Lower leg skin (tissue), 3 donors: ENCODE data around the gene METAP1D.
"Not testable (repeated sequence)": the region's sequence is repeated elsewhere in the genome, so short reads cannot be mapped to it uniquely, and the experiment has no call there.

Source experiments
- POLR2A ChIP-seq, 2 donors: fragments of 450-650 bp; IDR thresholded peaks; one replicate each; pipeline ENCODE4 v1.6.1; 2016 to 2017; ENCODE audit warnings: antibody characterized with exemption in 2 of 2, mild to moderate bottlenecking in 1 of 2, moderate library complexity in 1 of 2
- TF ChIP-seq, protein P1 (sequence below), 3 donors: fragments of 450-650 bp; IDR thresholded peaks; one replicate each; pipeline ENCODE4 v1.5.1; 2016; ENCODE audit warnings: antibody characterized with exemption in 3 of 3, mild to moderate bottlenecking in 3 of 3, moderate library complexity in 2 of 3

DNA sequence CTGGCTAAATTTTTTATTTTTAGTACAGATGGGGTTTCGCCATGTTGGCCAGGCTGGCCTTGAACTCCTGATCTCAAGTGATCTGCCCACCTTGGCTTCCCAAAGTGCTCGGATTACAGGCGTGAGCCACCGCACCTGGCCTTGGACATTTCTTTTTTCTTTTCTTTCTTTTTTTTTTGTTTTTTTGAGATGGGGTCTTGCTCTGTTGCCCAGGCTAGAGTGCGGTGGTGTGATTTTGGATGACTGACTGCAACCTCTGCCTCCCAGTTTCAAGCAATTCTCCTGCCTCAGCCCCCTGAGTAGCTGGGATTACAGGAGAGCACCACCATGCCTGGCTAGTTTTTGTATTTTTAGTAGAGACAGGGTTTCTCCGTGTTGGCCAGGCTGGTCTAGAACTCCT is 114.4 kb downstream of the METAP1D start:
- TF ChIP-seq, protein P1, sequence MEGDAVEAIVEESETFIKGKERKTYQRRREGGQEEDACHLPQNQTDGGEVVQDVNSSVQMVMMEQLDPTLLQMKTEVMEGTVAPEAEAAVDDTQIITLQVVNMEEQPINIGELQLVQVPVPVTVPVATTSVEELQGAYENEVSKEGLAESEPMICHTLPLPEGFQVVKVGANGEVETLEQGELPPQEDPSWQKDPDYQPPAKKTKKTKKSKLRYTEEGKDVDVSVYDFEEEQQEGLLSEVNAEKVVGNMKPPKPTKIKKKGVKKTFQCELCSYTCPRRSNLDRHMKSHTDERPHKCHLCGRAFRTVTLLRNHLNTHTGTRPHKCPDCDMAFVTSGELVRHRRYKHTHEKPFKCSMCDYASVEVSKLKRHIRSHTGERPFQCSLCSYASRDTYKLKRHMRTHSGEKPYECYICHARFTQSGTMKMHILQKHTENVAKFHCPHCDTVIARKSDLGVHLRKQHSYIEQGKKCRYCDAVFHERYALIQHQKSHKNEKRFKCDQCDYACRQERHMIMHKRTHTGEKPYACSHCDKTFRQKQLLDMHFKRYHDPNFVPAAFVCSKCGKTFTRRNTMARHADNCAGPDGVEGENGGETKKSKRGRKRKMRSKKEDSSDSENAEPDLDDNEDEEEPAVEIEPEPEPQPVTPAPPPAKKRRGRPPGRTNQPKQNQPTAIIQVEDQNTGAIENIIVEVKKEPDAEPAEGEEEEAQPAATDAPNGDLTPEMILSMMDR (IDR thresholded peaks at IDR 0.05): not testable (repeated sequence)
- not testable (repeated sequence) for TF ChIP-seq POLR2A (IDR thresholded peaks at IDR 0.05)
